Vagina (tissue), 2 donors: Measurements from ENCODE around the gene PET100. TPM values are rescaled to one million over a fixed set of nuclear protein-coding genes. Genes with fewer than 3 reads are reported as not detected.

Source experiments
- DNase-seq, 2 donors: peaks; one replicate each; pipeline ENCODE4 v3.0.0-alpha.2; 2017; ENCODE audit errors: extremely low spot score in 2 of 2
- H3K27ac ChIP-seq: fragments of 200-600 bp; sonication (generic); one replicate; pipeline ENCODE4 v1.5.1; 2019
- H3K27me3 ChIP-seq: fragments of 200-600 bp; sonication (generic); one replicate; pipeline ENCODE4 v1.5.1; 2019
- H3K36me3 ChIP-seq, 2 donors: fragments of 200-600 bp; sonication (generic); one replicate each; pipeline ENCODE4 v1.5.1; 2017 to 2019
- H3K4me1 ChIP-seq: fragments of 200-600 bp; sonication (generic); one replicate; pipeline ENCODE4 v1.5.1; 2019
- H3K4me3 ChIP-seq, 2 donors: fragments of 200-600 bp; sonication (generic); 1 replicate in 1 of 2; 2 replicates in 1 of 2; pipeline ENCODE4 v1.5.1; 2016 to 2019
- H3K9me3 ChIP-seq: fragments of 200-600 bp; sonication (generic); one replicate; pipeline ENCODE4 v1.5.1; 2019
- POLR2A ChIP-seq, 2 donors: fragments of 450-650 bp; IDR thresholded peaks; one replicate each; pipeline ENCODE4 v1.6.1; 2017; ENCODE audit warnings: antibody characterized with exemption in 2 of 2, mild to moderate bottlenecking in 2 of 2, moderate library complexity in 2 of 2
- POLR2AphosphoS5 ChIP-seq, 2 donors: sonication (generic); formaldehyde crosslinking; IDR thresholded peaks; one replicate each; pipeline ENCODE4 v1.9.0; 2017; ENCODE audit warnings: antibody characterized with exemption in 2 of 2, mild to moderate bottlenecking in 2 of 2, low read depth in 1 of 2; ENCODE audit not compliant: insufficient read depth in 1 of 2
- intact Hi-C: fragments of 100-400 bp; cut with DNase I; formaldehyde crosslinking; loops from one replicate; pipeline ENCODE4 v1.15.1; 2023
- total RNA-seq: library from RNA; depleted of rRNA; stranded (reverse); fragments of >200 nt; gene quantifications from one replicate; pipeline ENCODE4 v1.2.3, GENCODE V29; 2016
- TF ChIP-seq, protein P1 (sequence below), 3 experiments: fragments of 450-650 bp in 2 of 3; fragments of 200-600 bp in 1 of 3; sonication (generic) in 1 of 3; IDR thresholded peaks; one replicate each; pipeline ENCODE4 v1.5.1; 2017 to 2019; ENCODE audit warnings: antibody characterized with exemption in 3 of 3, mild to moderate bottlenecking in 2 of 3, moderate library complexity in 2 of 3

PET100 gene
- total RNA-seq, 1 donor from 2014 or later = 16.7 TPM

GRCh38 chr19:7639863-7640348 lies 10.3 kb downstream of the PET100 start:
- H3K36me3 ChIP-seq = no peaks in the 10 kb centered on the region
- H3K27ac ChIP-seq = no peak overlapping the region
- peaks cover 6% of the 10 kb centered on the region for H3K4me1 ChIP-seq
- intact Hi-C loops = no loop called here
- H3K9me3 ChIP-seq = no peaks in the 10 kb centered on the region
- TF ChIP-seq, protein P1, sequence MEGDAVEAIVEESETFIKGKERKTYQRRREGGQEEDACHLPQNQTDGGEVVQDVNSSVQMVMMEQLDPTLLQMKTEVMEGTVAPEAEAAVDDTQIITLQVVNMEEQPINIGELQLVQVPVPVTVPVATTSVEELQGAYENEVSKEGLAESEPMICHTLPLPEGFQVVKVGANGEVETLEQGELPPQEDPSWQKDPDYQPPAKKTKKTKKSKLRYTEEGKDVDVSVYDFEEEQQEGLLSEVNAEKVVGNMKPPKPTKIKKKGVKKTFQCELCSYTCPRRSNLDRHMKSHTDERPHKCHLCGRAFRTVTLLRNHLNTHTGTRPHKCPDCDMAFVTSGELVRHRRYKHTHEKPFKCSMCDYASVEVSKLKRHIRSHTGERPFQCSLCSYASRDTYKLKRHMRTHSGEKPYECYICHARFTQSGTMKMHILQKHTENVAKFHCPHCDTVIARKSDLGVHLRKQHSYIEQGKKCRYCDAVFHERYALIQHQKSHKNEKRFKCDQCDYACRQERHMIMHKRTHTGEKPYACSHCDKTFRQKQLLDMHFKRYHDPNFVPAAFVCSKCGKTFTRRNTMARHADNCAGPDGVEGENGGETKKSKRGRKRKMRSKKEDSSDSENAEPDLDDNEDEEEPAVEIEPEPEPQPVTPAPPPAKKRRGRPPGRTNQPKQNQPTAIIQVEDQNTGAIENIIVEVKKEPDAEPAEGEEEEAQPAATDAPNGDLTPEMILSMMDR (IDR thresholded peaks at IDR 0.05) = no peak
- TF ChIP-seq POLR2AphosphoS5 (IDR thresholded peaks at IDR 0.05; ENCODE audit: insufficient read depth in 1 of 2, low read depth in 1 of 2) (no peak), POLR2A (IDR thresholded peaks at IDR 0.05) (no peak)
- H3K4me3 ChIP-seq = no peak overlapping the region
- DNase-seq = no peak
- H3K27me3 ChIP-seq = peaks cover 8% of the 10 kb centered on the region

- TF ChIP-seq, protein P1 (IDR thresholded peaks at IDR 0.05) = no peak
- TF ChIP-seq POLR2AphosphoS5 (IDR thresholded peaks at IDR 0.05; ENCODE audit: insufficient read depth in 1 of 2, low read depth in 1 of 2) = no peak
- TF ChIP-seq POLR2A (IDR thresholded peaks at IDR 0.05) = no peak
- peaks cover 8% of the 10 kb centered on the region for H3K27me3 ChIP-seq
- intact Hi-C loops = no loop called here
Measured at GRCh38 chr19:7640803-7641202, 11.2 kb downstream of the PET100 start.

DNA sequence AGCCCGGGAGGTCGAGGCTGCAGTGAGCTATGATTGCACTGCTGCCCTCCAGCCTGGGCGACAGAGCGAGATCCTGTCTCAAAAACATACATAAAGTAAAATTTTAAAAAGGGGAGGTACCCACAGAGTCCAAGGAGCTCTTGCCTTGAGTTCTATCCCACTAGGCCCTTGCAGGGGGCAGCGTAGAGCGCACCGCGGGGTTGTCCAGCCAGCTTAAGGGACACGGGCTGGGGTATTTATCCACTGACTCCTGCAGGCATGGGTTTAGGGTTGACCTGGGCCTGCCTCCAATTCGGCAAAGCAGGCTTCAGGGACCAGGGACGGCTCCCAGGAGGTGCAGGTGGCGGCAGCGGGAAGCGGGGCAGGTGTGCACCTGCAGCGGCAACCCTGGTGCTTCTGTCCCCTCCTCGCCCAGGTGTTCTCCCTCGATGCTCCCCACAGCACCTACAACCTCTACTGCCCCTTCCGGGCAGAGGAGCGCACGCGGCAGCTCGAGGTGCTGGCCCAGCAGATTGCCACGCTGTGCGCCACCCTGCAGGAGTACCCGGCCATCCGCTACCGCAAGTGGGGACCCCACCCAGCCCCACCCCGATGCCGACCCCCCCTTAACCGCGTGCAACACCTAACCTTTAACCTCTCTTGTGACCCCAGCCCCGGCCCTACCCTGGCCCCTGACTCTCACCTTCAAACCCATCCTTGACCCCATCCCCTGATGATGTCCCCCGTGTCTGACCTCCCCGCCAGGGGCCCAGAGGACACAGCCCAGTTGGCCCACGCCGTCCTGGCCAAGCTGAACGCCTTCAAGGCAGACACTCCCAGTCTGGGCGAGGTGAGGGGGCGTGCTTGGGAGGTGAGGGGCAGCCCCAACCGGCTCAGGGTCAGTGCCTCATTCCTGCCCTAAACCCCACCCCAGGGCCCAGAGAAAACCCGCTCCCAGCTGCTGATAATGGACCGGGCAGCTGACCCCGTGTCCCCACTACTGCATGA lies 12.0 kb downstream of the PET100 start:
- no peak for DNase-seq
- TF ChIP-seq POLR2A (IDR thresholded peaks at IDR 0.05) (no peak), POLR2AphosphoS5 (IDR thresholded peaks at IDR 0.05; ENCODE audit: insufficient read depth in 1 of 2, low read depth in 1 of 2) (no peak)
- TF ChIP-seq, protein P1 (IDR thresholded peaks at IDR 0.05) = no peak
- H3K4me3 ChIP-seq = no peak overlapping the region
- H3K27me3 ChIP-seq = peaks cover 8% of the 10 kb centered on the region
- H3K27ac ChIP-seq = no peak overlapping the region
- H3K4me1 ChIP-seq = peaks cover 6% of the 10 kb centered on the region
- no peaks in the 10 kb centered on the region for H3K36me3 ChIP-seq
- no peaks in the 10 kb centered on the region for H3K9me3 ChIP-seq
- intact Hi-C loops = no loop called here

More at GRCh38 chr19:7640803-7641202, 11.2 kb downstream of the PET100 start:
- H3K4me3 ChIP-seq = no peak overlapping the region
- H3K36me3 ChIP-seq = no peaks in the 10 kb centered on the region
- H3K27ac ChIP-seq = no peak overlapping the region
- H3K4me1 ChIP-seq = peaks cover 6% of the 10 kb centered on the region
- DNase-seq = no peak
- H3K9me3 ChIP-seq = no peaks in the 10 kb centered on the region

GRCh38 chr19:7642295-7643030 lies 12.9 kb downstream of the PET100 start:
- no peak overlapping the region for H3K27ac ChIP-seq
- no peak for DNase-seq
- H3K36me3 ChIP-seq = no peaks in the 10 kb centered on the region
- no peak overlapping the region for H3K4me3 ChIP-seq
- no peak for TF ChIP-seq POLR2A (IDR thresholded peaks at IDR 0.05)
- TF ChIP-seq, protein P1 (IDR thresholded peaks at IDR 0.05) = no peak
- TF ChIP-seq POLR2AphosphoS5 (IDR thresholded peaks at IDR 0.05; ENCODE audit: insufficient read depth in 1 of 2, low read depth in 1 of 2) = no peak
- H3K27me3 ChIP-seq = peaks cover 7% of the 10 kb centered on the region
- intact Hi-C loops = no loop called here
- H3K9me3 ChIP-seq = no peaks in the 10 kb centered on the region
- peaks cover 4% of the 10 kb centered on the region for H3K4me1 ChIP-seq
